ENCODE data around the gene ZFC3H1.

The ZFC3H1 gene

DNA sequence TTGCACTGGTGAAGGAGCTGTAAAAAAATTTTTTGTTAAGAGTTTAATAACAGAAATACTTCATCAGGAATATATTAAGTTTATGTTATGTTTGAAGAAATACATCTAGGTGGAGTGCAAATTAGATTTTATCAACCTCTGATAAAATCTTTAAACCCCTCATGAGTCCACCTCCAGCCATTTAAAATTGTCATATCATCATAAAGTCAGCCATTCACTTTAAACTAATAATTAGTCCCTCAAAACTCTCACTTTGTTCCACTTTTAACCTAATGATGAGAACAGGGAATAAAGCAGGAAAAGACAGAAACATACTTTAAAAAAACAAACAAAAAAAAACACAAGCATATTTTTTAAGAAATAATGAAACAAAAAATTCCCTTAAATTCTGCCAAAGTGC is 25.1 kb downstream of the ZFC3H1 start:
- no peak for DNase-seq (ENCODE audit: low spot score)

- DNase-seq (ENCODE audit: low spot score) = peak; percentile 81
Measured at GRCh38 chr12:71636704-71637115, 26.9 kb downstream of the ZFC3H1 start.

DNA sequence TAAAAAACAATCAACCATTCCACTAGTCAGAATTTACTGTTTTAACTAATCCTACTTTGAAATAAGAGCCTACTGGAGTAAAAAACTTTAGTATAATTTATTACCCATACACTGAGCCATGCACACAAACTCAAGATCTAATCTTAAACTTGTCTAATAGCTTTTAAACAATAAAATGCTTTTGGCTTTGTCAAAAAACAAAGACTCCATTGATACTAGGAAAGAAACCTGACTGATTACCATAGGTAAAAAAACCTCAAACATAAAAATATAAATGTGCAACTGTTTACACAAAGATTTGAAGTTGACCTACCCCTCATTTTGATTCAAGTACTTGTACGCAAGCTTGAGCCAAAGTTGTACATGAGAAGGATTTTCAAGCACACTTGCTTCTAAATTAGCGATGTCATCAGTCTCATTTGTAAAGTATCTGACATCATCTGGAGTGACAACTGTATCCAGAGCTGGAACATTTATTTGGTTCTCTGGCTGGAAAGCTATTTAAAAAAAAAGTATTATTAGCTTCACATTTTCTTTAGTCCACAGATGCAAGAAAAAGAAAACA is 36.1 kb downstream of the ZFC3H1 start:
- no peak for DNase-seq (ENCODE audit: low spot score)

DNA sequence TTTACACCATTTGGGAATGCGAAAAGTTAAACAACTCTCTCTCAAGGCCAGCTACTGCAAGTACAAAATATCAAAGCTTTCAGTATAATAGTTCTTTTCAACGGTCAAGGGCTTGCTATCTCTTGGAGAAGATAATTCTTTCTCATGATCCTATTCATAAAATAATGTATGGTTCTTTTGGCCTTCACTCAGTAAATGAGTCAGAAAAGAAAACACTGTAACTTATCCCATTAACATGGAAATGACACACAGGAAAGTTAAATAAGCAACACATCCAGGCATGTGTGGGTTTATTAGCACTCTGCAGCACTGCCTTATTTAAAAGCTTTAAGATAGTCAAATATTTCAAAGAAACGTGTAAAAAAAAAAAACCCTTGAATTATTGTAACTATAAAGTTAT is 36.9 kb downstream of the ZFC3H1 start:
- no peak for DNase-seq (ENCODE audit: low spot score)

DNA sequence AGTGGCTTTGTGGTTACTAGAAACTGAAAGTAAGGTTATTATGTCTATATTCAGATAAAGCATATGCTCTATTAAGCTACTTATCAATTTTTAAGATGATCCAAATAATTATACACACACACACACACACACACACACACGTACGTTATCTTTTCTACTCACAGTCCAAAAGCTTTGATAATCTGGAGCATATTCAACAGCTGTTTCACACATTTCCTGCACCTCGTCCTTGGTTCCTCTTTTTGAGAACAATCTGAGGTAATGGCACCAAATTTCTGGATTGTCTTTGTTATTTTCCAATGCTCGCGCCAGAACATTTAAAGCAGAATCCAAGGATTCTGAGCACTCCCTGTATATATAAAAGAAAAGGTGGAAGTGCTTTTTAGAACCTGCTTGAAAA is 37.5 kb downstream of the ZFC3H1 start:
- no peak for DNase-seq (ENCODE audit: low spot score)

DNA sequence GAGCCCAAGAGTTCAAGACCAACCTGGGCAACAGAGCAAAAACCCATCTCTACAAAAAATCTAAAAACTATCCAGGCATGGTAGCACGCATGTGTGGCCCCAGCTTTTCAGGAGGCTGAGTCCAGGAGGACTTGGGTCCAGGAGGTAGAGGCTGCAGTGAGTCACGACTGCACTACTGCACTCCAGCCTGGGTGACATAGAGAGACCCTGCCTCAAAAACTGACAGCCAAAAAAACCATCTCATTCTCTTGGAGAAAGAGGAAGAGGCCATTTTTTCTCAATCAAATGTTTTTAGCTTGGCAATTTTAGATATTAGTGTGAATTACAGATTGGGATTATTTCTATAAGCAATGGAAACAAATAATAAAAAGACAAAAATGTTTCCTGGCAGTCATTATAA is 38.2 kb downstream of the ZFC3H1 start:
- DNase-seq (ENCODE audit: low spot score) = no peak

DNA sequence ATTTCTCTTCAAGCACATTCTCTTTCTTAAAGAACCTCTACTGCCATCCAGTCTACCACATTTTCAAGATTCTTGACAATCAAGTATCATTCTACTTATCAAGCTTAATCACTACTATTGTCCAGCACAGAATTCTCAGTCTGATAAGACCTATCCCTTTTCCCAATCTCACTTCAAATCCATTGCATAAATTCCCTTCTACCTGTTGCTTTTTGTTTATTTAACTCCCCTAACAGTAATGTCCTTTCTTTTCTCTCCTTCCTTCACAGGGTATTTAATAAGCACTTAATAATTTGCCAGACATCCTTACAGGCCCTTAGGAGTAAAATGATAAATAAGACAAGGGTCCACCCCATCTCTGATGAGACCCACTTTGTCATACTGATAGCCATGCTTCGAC is 41.7 kb downstream of the ZFC3H1 start:
- DNase-seq (ENCODE audit: low spot score) = no peak

DNA sequence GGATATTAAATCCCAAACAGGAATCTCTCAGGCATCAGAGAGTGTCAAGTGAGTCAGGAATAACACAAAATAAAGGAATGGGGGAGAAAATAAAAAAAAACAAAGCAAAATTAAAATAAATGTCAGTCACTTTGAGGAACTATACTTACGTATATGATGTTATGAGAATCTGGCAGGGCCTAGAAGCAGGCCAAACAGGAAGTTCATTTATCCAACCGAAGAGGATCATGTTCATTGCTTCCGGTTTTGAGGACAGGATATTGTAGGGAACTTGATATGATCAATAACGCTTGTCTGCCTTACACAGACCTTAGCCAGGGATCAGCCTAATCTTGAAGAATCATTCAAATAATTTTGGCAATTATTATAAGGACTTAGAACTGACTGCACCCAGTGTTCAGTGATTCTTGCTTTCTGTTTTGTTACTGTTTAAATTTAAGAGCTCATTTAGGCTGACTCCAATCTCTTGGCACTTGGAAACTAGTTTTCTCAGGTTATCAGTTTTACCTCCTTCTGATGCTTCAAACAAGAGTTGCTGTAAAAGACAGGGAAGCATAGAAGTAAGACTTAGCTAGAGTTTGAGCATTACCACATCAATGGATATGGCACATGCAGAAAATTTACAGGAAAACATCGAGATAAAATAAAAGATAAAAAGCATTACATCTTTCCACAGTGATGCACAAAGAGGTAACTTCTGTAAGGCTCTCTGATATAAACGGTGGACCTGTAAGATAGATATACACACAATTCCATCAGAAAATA is 53.4 kb downstream of the ZFC3H1 start:
- DNase-seq (ENCODE audit: low spot score) = no peak

- DNase-seq (ENCODE audit: low spot score) = no peak
Measured at GRCh38 chr12:71607494-71608330, 55.9 kb downstream of the ZFC3H1 start.

DNA sequence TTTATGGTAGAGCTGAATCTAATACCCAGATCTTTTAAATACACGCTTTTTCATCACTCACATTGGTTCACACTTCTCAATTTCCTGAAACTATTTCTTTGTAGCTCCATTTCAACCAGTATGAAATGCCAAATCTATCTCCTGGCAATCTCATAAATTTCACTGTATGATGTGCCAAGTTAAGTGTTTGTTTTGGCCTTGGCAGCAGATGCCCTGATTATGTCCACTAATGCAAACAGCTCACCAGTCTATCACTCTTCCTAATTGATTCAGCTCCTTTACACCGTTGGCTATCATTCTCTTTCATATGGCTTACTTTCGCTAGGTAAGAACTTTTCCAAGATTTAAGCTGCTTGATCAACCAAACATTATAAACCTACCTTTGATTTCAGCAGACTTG is 58.6 kb downstream of the ZFC3H1 start:
- DNase-seq (ENCODE audit: low spot score) = no peak

- DNase-seq (ENCODE audit: low spot score) = no peak
Measured at GRCh38 chr12:71602761-71603577, 60.7 kb downstream of the ZFC3H1 start.

GRCh38 chr12:71601546-71601945 is 62.1 kb downstream of the ZFC3H1 start:
- DNase-seq (ENCODE audit: low spot score) = no peak

- no peak for DNase-seq (ENCODE audit: low spot score)
Measured at GRCh38 chr12:71599210-71599609, 64.4 kb downstream of the ZFC3H1 start.

- DNase-seq (ENCODE audit: low spot score) = no peak
Measured at GRCh38 chr12:71594214-71594948, 69.3 kb downstream of the ZFC3H1 start.

GRCh38 chr12:71592841-71593240 is 70.8 kb downstream of the ZFC3H1 start:
- DNase-seq (ENCODE audit: low spot score) = no peak

DNA sequence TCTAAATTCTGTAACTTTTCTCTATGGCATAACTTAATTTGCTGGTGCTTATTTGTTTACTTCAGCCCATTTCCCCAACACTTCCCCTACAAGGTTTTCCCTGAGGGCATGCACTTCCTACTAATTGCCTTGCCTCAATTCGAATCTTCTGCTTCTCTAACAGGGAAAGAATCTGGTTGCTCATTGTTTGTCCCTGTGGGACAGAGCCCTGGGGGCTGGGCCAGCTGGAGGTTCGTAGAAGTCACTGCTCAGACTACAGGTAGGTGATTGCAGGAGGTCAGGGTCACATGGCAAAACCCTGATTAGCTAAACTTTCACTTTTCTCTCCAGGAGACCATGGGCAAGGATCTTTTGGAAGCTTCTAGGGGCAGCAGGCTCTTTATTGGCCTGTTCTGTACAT is 72.0 kb downstream of the ZFC3H1 start:
- DNase-seq (ENCODE audit: low spot score) = no peak

GRCh38 chr12:71589478-71589881 is 74.2 kb downstream of the ZFC3H1 start:
- no peak for DNase-seq (ENCODE audit: low spot score)

- no peak for DNase-seq (ENCODE audit: low spot score)
Measured at GRCh38 chr12:71587012-71587411, 76.6 kb downstream of the ZFC3H1 start.

- no peak for DNase-seq (ENCODE audit: low spot score)
Measured at GRCh38 chr12:71585218-71585617, 78.4 kb downstream of the ZFC3H1 start.

- no peak for DNase-seq (ENCODE audit: low spot score)
Measured at GRCh38 chr12:71584356-71584755, 79.3 kb downstream of the ZFC3H1 start.

DNA sequence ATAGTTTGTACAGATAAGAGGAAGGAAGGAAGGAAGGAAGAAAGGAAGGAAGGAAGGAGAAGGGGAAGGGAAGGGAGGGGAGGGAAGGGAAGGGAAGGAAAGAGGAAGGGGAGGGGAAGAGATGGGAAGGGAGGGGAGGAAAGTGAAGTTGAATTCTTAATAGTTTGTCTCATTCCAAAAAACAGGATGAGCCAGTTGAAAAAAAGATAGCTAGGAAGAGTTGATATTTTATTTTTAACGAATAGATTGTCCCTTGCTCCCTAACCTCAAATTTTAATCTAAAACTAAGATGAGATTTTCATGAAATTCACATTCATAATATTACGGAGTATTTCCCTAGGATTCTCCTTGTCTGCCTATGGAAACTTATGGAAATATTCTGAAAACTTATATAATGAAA is 80.7 kb downstream of the ZFC3H1 start:
- no peak for DNase-seq (ENCODE audit: low spot score)

- no peak for DNase-seq (ENCODE audit: low spot score)
Measured at GRCh38 chr12:71581206-71581605, 82.4 kb downstream of the ZFC3H1 start.
